MM.1S (cell line): ENCODE results near the gene NGEF.

Experiments used
- CTCF ChIP-seq: fragments of 300-600 bp; sonication (generic); IDR thresholded peaks from 2 replicates; pipeline ENCODE4 v1.5.1; 2016; ENCODE audit warnings: antibody characterized with exemption, low read length, mixed read lengths
- EZH2 ChIP-seq: fragments of 300-600 bp; sonication (generic); optimal IDR thresholded peaks from 2 replicates; pipeline ENCODE3; 2017; ENCODE audit warnings: low read depth, mild to moderate bottlenecking, antibody characterized with exemption, low read length, mixed read lengths

GRCh38 chr2:233059547-233059796, 46.4 kb upstream of the NGEF start:
- no peak for TF ChIP-seq CTCF
- no peak for TF ChIP-seq EZH2
